ENCODE data around the gene ZNF431. TPM values are rescaled to one million over a fixed set of nuclear protein-coding genes. Genes with fewer than 3 reads are reported as not detected.

Gene ZNF431
- total and polyA plus RNA-seq, 2 experiments from 2014 or later, result 18.0 to 47.5 TPM

- Histone ChIP-seq H3K9me2 (ENCODE audit: insufficient read depth) (0 out of 2 replicates have a peak, but pooled peaks cover 2% of the 10 kb centered on the region), H3K4me1 (ENCODE audit: insufficient read depth) (0 out of 2 replicates have a peak, but pooled peaks cover 3% of the 10 kb centered on the region), H3K79me2 (replicated peaks; ENCODE audit: insufficient read depth) (no peaks in the 10 kb centered on the region), H3K27ac (ENCODE audit: low read depth) (no peak overlapping the region), H3K36me3 (ENCODE audit: insufficient read depth) (peaks cover 21% of the 10 kb centered on the region), H3K4me2 (no peak overlapping the region), H2AFZ (no peak overlapping the region), H3F3A (replicated peaks; ENCODE audit: low read depth) (no peaks in the 10 kb centered on the region), H3K4me3 (no peak overlapping the region), H4K20me1 (replicated peaks; ENCODE audit: insufficient read depth) (no peaks in the 10 kb centered on the region), H3K27me3 (ENCODE audit: insufficient read depth) (no peaks in the 10 kb centered on the region)
- H3K27ac Mint-ChIP-seq, result no peak overlapping the region
- DNase-seq (ENCODE audit: low spot score) (no peak), ATAC-seq (no peak)
- H3K36me3 Mint-ChIP-seq (ENCODE audit: low read depth), result peaks cover 33% of the 10 kb centered on the region
- no peak overlapping the region for H3K4me3 Mint-ChIP-seq
- TF ChIP-seq ZNF462 (CRISPR knock-in tag; IDR thresholded peaks at IDR 0.05) (no peak), ZNF331 (CRISPR knock-in tag; IDR thresholded peaks at IDR 0.05; ENCODE audit: low read depth) (no peak), REST (IDR thresholded peaks at IDR 0.05; ENCODE audit: unreplicated experiment) (no peak), NANOG (IDR thresholded peaks at IDR 0.05; ENCODE audit: borderline replicate concordance) (no peak), ZNF114 (CRISPR knock-in tag; IDR thresholded peaks at IDR 0.05) (no peak), CREB1 (CRISPR knock-in tag; IDR thresholded peaks at IDR 0.05; ENCODE audit: low read depth) (no peak), EZH2 (IDR thresholded peaks at IDR 0.05; ENCODE audit: low read depth, unreplicated experiment) (no peak), JUNB (IDR thresholded peaks at IDR 0.05; ENCODE audit: unreplicated experiment) (no peak), CTCF (conservative IDR thresholded peaks at IDR 0.05; ENCODE audit: low read depth in 2 of 2) (no peak), EZH2phosphoT487 (IDR thresholded peaks at IDR 0.05; ENCODE audit: unreplicated experiment) (no peak), POLR2AphosphoS5 (IDR thresholded peaks at IDR 0.05; ENCODE audit: low read depth) (no peak), STAT1 (IDR thresholded peaks at IDR 0.05; ENCODE audit: unreplicated experiment) (no peak), ETS1 (IDR thresholded peaks at IDR 0.05) (no peak)
- H3K9me3 Mint-ChIP-seq, result peaks cover 42% of the 10 kb centered on the region
- no peaks in the 10 kb centered on the region for H3K27me3 Mint-ChIP-seq (ENCODE audit: insufficient read depth, low read depth, poor library complexity)
- H3K4me1 Mint-ChIP-seq, result peaks cover 3% of the 10 kb centered on the region; the same call in 1 of the 3 replicates
Measured at GRCh38 chr19:21233691-21234090, 91.9 kb downstream of the ZNF431 start.
